EL (cell line): ENCODE measurements around the gene ADAMTS2.

Experiments used
- DNase-seq: peaks from one replicate; pipeline ENCODE4 v3.0.0-alpha.2; 2016

The ADAMTS2 gene

GRCh38 chr5:179310439-179311090 lies 34.7 kb downstream of the ADAMTS2 start:
- DNase-seq = no peak

DNA sequence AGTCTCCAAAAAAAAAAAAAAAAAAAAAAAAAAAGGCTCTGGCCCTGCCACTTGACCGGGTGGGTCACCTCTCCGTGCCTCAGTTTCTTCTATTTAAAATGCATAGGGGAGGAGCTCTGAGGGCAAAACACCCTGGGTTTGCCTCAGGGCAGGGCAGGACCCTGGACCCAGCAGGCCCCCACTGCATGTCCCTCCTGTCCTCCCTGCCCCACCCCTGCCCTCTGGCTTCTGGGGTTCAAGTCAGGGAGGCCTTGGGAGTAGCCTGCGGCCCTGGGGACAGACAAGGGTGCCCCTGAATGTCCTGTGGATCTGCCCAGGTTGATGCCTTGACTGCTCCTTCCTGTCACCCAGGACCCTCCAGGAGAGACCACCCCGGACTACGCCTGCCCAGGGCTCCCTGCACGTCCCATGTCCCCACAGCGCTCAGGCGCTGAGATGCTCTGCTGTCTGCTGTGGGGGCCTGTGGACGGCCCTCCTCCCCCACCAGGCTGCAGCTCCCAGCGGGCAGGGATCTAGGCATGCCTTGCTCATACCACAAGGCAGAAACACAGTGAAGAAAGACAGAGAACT lies 35.4 kb downstream of the ADAMTS2 start:
- DNase-seq = no peak

DNA sequence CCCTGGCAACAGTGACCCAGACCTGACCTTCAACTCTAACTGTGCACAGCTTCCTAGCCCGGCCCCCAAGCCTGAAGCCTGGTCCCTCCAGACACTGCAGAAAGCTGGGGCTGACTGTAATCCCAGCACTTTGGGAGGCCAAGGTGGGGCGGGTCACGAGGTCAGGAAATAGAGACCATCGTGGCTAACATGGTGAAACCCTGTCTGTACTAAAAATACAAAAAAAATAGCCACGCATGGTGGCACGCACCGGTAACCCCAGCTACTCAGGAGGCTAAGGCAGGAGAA lies 35.9 kb downstream of the ADAMTS2 start:
- DNase-seq = no peak

GRCh38 chr5:179308563-179309382 lies 36.5 kb downstream of the ADAMTS2 start:
- DNase-seq = no peak

DNA sequence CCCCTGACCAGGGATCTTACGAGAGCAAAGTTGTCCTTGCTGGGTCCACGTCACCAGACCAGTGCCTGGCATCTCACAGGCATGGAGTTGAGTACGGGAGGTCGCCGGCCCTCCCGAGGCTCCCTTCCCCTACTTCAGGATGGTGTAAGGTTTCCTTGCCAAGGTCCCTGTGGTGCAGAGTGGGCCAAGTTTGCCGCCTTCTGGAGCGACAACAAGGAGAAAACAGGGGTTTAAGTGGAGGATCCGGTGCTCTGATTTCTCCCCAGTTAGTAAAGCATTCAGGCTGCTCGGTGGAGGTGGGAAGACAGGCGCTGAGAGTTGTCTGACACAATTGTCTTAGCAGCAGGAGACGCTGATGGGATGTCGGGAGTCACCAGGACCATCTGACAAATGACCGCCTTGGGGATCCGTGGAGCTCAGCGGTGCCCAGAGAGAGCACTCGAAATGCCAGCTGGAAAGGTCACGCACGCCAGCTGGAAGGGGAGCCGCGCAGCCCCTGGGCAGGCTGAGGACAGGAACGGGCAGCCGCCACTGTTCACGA lies 37.3 kb downstream of the ADAMTS2 start:
- no peak for DNase-seq

DNA sequence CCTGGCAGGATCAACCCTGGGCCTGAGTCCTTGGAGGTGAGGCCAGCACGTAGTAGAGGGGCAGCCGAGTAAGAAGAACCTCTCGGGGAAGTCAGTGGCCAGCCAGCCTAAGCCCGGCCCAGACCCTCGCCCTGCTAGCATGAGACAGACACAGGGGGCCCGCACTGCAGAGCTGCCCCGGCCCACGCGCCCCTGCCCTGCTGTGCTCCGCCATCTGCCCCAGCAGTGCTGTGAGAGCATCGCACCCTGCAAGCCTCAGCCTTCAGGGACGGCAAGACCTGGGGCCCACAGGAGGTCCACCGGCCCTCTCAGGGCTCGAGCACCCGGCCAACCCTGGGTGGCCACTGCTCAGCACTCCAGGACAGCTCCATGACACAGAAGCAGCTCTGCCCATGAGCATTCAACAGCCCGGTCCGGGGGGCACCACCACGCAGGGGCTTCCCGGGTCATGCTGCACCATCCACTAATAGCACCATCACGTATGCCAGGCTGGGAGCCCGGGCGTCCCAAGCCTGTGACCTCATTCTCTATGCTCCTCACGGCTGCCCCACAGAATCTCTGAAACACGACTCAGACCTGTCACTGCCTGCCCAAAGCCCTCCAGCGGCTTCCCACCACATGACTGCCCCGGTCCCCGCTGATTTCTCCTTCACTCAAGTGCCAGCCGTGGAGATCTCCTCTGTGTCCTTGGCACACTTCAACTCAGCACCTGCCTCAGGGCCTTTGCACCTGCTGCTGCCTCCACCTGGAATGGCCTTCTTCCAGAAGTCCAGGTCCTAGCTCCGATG lies 38.1 kb downstream of the ADAMTS2 start:
- DNase-seq = peak; percentile 81

- DNase-seq = no peak
Observed at GRCh38 chr5:179306191-179307012, 38.9 kb downstream of the ADAMTS2 start.

GRCh38 chr5:179304871-179305270 lies 40.4 kb downstream of the ADAMTS2 start:
- no peak for DNase-seq

- peak; percentile 90 for DNase-seq
Observed at GRCh38 chr5:179304466-179304865, 40.8 kb downstream of the ADAMTS2 start.

- DNase-seq = no peak
Observed at GRCh38 chr5:179303451-179304200, 41.6 kb downstream of the ADAMTS2 start.

DNA sequence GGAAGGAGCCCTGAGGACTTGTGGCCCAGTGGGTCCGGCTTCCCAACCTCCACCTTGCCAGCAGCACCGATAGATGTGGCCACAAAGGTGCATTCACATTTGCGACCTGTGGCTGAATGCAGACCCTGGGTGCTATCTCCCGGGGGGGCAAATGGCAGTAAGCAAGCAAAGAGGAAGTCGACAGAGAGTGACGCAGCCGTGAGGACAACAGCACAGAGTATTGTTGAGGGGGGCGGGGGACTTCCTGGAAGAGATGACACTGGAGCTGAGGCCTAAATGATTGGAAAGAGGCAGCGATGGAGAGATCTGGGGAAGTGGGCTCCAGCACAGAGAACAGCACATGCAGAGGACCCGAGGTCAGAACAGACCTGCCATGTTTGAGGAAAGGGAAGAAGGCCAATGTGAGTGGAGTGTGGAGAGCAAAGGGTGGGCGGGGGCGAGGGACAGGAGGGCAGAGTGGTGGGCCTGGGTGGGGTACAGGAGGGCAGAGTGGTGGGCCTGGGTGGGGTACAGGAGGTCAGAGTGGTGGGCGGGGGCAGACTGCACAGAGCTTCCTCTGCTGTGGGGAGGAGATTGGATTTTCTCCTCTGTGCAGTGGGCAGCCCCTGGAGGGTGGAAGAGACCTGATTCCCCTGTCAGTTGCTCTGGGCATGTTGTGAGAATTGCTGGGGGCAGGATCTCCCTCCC lies 42.6 kb downstream of the ADAMTS2 start:
- no peak for DNase-seq

- no peak for DNase-seq
Observed at GRCh38 chr5:179301796-179302195, 43.5 kb downstream of the ADAMTS2 start.

DNA sequence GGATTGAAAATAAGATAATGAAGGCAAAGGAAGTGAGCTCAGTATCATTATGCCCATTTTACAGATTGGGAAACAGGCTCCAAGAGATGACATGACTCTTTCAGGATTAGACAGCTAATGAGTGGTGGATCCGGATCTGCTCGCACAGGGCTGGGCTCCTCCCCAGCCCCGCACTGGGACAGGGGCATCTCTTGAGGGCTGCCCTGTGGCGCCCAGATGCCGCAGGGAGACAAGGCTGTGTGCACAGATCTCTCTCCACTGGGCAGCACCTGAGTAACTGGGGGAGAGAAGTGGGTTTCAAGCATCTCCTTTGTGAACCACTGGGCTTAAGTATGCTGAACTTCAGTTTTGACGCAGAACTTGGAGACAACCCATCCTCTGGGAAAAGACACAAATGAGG lies 43.9 kb downstream of the ADAMTS2 start:
- DNase-seq = no peak

GRCh38 chr5:179300581-179301180 lies 44.6 kb downstream of the ADAMTS2 start:
- no peak for DNase-seq

DNA sequence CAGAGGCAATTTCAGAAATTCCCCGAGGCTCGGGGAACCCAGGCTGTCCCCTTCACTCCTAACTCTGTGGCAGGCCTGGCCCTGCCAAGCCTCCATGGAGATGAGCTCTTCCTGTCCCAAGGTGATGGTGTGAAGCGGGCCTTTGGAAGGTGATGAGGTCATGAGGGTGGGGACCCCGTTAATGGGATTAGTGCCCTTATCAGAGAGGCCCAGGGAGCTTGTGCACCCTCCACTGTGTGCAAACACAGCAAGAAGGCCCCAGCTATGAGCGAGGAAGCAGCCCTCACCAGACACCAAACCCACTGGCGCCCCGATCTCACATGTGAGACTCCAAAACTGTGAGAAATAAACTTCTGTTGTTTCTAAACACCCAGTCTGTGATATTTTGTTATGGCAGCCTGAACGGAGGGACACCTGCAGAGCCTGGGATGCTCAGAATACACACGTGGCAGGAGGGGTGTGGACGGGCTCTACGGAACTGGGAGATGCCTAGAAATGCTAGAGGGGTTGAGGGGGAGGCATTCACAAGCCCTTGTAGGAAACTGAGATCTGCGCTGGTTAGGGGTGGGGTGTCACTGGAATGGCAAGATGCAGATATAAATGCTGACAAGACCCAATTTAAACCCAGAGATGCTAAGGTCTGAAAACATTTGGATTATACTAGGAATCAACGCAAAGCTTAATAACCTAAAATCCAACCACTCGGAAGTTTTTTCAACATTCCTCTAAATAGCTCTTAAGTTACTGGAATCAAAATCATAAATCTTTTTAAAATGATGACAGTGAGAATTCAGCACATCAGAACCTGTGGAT lies 46.9 kb downstream of the ADAMTS2 start:
- no peak for DNase-seq

DNA sequence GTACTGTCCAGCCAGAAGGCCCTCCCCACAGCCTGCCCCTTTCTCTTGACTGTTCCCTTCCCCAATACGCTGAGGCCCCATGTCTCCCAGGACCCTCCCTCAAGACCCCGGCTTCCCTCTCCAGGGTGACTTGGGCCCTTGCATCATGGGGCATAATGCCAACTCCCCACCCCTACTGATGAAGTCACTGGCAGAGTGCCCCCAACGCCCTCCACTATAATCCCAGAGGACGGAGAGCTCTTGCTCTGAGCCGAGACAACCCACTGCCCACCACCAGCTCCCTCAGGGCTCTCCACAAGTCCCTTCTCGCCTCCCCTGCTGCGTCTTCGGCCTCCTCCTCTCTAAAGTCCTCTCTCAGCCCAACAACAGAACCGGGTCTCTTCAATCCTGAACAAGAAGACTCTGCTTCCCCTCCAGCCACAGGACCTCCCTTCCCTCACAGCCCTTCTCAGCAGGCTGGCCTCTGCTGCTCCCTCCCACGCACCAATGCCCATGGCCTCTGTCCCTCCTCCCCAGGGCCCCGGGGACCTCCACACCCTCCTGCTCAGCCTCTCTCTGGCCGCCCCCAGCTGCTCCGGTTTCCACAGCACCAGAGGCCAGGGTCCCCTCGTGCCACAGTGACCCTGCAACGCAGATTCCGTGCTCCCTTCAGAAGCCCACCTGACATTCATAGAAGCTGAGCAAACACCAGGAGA lies 47.6 kb downstream of the ADAMTS2 start:
- DNase-seq = no peak

DNA sequence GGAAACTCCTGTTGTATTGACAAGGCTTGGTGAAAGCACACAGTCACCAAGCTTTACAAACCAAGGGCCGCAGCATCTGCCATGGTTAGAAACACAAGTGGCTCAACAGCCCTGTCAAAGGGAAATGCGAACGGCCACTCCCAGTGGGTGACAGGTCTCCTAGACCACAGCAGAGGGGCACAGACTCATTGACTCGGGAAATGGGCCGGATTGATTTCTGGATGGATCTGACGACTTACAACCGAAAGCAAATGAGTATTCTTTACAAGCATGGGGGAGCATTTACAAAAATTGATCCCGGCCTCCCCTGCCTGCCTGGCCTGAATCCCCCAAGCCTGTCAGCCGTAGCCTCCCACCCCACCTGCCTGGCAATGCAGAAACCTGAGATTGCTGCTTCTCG lies 48.2 kb downstream of the ADAMTS2 start:
- DNase-seq = no peak

DNA sequence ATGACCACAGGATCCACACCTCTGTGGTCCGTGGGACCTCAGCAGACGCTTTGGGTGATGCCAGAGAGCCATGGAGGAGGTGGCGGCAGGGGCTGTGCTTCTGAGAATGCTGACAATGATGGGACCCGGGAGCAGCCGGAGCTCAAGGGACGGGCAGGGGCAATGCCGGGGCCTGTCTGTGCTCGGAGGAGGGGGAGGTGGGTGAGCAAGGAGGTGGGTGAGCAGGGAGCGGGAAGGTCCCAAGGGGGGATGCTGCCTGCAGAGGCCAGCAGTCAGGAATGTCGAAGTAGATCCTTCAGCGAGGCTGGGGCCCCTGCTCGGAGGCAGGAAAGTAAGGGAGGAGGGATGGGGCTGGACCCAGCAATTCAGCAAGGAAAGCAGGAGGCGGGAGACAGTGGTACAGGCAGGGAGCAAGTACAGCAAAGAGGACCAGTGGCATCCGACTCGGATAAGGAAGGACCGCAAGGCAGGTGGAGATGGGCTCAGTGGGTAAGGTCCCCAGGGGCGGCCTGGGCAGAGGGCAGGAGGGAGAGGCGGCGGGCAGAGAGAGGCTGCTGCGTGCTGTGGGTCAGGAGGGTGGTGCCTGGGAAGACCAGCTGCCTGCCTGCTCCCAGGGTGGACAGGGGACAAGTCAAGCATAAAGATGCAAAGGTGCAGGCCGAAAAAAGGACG lies 49.0 kb downstream of the ADAMTS2 start:
- DNase-seq = no peak

DNA sequence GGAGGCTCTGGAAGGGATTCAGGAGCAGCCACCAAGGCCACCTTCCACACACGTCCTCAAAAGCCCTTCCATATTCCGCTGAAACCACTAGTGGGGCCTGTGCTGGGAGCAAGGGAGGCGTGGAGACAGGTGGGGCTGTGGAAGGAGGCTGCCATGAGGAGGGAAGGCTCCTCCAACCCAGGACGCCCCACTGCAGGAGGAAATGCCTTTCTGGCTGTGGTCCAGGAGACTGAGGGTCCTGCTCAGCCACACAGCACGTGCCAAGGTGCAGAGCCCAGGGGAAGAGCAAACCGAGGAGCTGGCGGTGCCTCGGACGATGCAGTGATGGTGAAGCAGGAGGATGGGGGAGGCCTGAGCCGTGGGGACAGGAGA lies 49.5 kb downstream of the ADAMTS2 start:
- DNase-seq = no peak
